NCI-H524 (cell line): ENCODE measurements around the gene MASP1.

ENCODE experiments used
- DNase-seq, 2 experiments: peaks; one replicate each; lab custom pipeline; 2025; lab: John Stamatoyannopoulos, UW

MASP1 gene

GRCh38 chr3:187186801-187187421 lies 104.6 kb downstream of the MASP1 start:
- no peak for DNase-seq

- DNase-seq: no peak
Measured at GRCh38 chr3:187186375-187186774, 105.2 kb downstream of the MASP1 start.

- no peak for DNase-seq
Measured at GRCh38 chr3:187185759-187186158, 105.8 kb downstream of the MASP1 start.
